NB4 (cell line): ENCODE results near the gene PCLO.

Experiments
- CTCF ChIP-seq: IDR thresholded peaks from one replicate; pipeline ENCODE4 v1.5.1; 2012; ENCODE audit warnings: low read depth, low read length
- MAX ChIP-seq: IDR thresholded peaks from 2 replicates; pipeline ENCODE4 v1.6.1; 2011; ENCODE audit warnings: low read depth, low read length
- POLR2A ChIP-seq: IDR thresholded peaks from 2 replicates; pipeline ENCODE4 v1.6.1; 2011; ENCODE audit warnings: mild to moderate bottlenecking; ENCODE audit not compliant: insufficient read length; ENCODE audit errors: extremely low read depth

GRCh38 chr7:82985144-82985802 lies 177.4 kb downstream of the PCLO start:
- TF ChIP-seq CTCF = no peak
- no peak for TF ChIP-seq MAX
- TF ChIP-seq POLR2A = no peak
